AG09309 (cell line): ENCODE data around the gene PRR19.
"Not testable (repeated sequence)": the region's sequence is repeated elsewhere in the genome, so short reads cannot be mapped to it uniquely, and the experiment has no call there.

Experiments used
- DNase-seq: peaks from one replicate; pipeline ENCODE4 v3.0.0-alpha.2; 2010; ENCODE audit warnings: low read depth
- H3K4me3 ChIP-seq: 2 replicates; pipeline ENCODE4 v1.5.1; 2011; ENCODE audit warnings: mild to moderate bottlenecking, low read depth, low read length, moderate library complexity; ENCODE audit not compliant: control insufficient read depth
- CTCF ChIP-seq: IDR thresholded peaks from 2 replicates; pipeline ENCODE4 v1.5.1; 2011; ENCODE audit warnings: mild to moderate bottlenecking, low read depth, low read length, inconsistent platforms; ENCODE audit not compliant: insufficient read depth, control insufficient read depth; ENCODE audit errors: missing control alignments

PRR19 gene

DNA sequence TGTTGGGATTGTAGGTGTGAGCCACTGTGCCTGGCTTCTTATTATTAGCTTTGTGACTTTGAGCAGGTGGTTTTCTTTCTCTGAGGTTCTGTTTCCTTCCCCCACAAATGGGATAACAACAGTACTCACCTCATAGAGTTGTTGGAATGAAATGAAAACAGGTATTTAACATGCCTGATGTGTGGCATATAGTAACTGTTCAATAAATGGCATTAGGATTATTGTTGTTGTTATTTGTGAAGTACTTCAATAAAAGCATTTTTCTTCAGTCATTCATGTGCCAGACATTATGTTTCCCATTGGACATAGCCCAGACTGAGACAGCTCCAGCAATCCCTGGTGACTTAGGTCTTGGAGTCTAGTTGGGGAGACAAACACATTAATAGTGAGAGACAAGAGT lies 25.0 kb downstream of the PRR19 start:
- TF ChIP-seq CTCF: no peak
- no peak overlapping the region for H3K4me3 ChIP-seq

GRCh38 chr19:42327381-42327780 lies 25.4 kb downstream of the PRR19 start:
- H3K4me3 ChIP-seq: no peak overlapping the region
- DNase-seq: no peak
- TF ChIP-seq CTCF: no peak

More for the DNA sequence above, 25.0 kb downstream of the PRR19 start:
- no peak for DNase-seq

- no peak for DNase-seq
- no peak for TF ChIP-seq CTCF
- no peak overlapping the region for H3K4me3 ChIP-seq
These were observed 26.2 kb downstream of the PRR19 start for GRCh38 chr19:42328106-42328505.

- DNase-seq: no peak
- no peak overlapping the region for H3K4me3 ChIP-seq
- TF ChIP-seq CTCF: no peak
These were observed 26.9 kb downstream of the PRR19 start for GRCh38 chr19:42328854-42329253.

GRCh38 chr19:42330241-42330711 lies 28.3 kb downstream of the PRR19 start:
- no peak overlapping the region for H3K4me3 ChIP-seq
- TF ChIP-seq CTCF: no peak
- DNase-seq: no peak

GRCh38 chr19:42331333-42331732 lies 29.4 kb downstream of the PRR19 start:
- DNase-seq, H3K4me3 ChIP-seq: not testable (repeated sequence)

DNA sequence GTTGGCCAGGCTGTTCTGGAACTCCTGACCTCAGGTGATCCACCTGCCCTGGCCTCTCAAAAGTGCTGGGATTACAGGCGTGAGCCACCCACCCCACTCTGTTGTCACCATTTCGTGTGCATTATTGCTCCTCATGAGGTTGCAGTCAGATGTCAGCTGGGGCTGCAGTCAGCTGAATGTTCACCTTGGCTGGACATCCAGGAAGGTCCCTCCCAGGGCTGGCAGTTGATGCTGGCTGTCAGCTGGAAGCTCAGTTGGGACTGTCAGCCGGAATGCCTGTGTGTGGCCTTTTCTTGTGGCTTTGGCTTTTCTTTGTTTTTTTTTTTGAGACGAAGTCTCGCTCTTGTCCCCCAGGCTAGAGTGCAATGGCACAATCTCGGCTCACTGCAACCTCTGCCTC lies 30.1 kb downstream of the PRR19 start:
- no peak for TF ChIP-seq CTCF
- no peak overlapping the region for H3K4me3 ChIP-seq
- no peak for DNase-seq
